VCaP (cell line): ENCODE data around the gene SLC45A1.

Source experiments
- H3K27ac ChIP-seq: fragments of 450-650 bp; 2 replicates; pipeline ENCODE4 v1.5.1; 2017
- CTCF ChIP-seq: fragments of 450-650 bp; conservative IDR thresholded peaks from 2 replicates; pipeline ENCODE4 v1.5.1; 2017; ENCODE audit warnings: mild to moderate bottlenecking, moderate library complexity

Gene SLC45A1

GRCh38 chr1:8297245-8297644 is 20.7 kb upstream of the SLC45A1 start:
- no peak for TF ChIP-seq CTCF
- H3K27ac ChIP-seq: no peak overlapping the region

GRCh38 chr1:8299963-8300362 is 18.0 kb upstream of the SLC45A1 start:
- TF ChIP-seq CTCF: no peak
- H3K27ac ChIP-seq: peak overlapping the region; percentile 25

GRCh38 chr1:8302081-8302956 is 15.6 kb upstream of the SLC45A1 start:
- TF ChIP-seq CTCF: no peak
- H3K27ac ChIP-seq: no peak overlapping the region

- TF ChIP-seq CTCF: no peak
- H3K27ac ChIP-seq: no peak overlapping the region
These were observed 14.8 kb upstream of the SLC45A1 start for GRCh38 chr1:8303141-8303540.

- no peak for TF ChIP-seq CTCF
- no peak overlapping the region for H3K27ac ChIP-seq
These were observed 14.0 kb upstream of the SLC45A1 start for GRCh38 chr1:8303876-8304275.

GRCh38 chr1:8307628-8308027 is 10.3 kb upstream of the SLC45A1 start:
- TF ChIP-seq CTCF: no peak
- no peak overlapping the region for H3K27ac ChIP-seq

GRCh38 chr1:8311068-8311718 is 6.7 kb upstream of the SLC45A1 start:
- H3K27ac ChIP-seq: peak overlapping the region; percentile 66

More at GRCh38 chr1:8311068-8311718, 6.7 kb upstream of the SLC45A1 start:
- no peak for TF ChIP-seq CTCF
